ENCODE results near the gene LGALS3BP. TPM values are rescaled to one million over a fixed set of nuclear protein-coding genes. Genes with fewer than 3 reads are reported as not detected.

LGALS3BP gene
- total and polyA plus RNA-seq, 2 of the 13 experiments (the other 11 are each of a cell fraction or from before 2014, with no cell fraction given), result 137 to 332 TPM

DNA sequence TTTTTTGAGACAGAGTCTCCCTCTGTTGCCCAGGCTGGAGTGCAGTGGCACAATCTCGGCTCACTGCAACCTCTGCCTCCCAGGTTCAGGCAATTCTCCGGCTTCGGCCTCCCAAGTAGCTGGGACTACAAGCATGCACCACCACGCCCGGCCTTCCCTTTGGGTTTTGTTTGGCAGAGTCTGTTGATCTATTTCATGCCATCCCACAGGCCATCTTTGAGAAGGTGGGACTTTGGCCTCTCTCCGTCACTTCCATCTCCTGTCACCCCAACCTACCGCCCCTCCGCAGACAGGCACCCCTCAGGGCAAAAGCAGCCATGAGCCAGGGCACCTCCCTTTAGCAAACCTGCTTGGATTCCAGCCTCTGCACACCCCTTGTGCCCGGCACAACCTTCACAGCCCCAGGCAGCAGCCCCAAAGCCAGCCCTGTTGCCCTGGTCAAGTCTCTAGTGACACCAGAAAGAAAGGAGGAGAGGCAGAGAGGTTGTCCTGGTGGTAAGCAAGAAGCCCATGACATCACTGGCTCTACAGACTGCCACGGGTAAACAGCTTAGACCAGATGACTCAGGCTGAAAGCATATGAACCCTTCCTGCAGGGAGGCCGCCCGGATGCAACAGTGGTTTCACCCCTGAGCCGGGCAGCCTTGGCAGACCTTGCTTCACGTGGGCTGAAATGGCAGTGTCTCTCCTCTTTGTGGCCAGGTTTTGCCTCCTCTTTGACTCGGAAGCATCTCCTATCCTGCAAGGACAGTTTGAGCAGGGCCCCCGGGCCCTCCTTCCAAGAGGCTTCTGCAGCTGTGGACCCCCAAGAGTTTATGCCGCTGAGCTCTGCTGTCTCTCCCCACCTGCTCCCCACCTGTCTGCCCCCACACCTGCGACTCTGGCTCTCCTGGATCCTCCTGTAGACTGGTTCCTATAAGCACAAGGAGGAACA, 46.4 kb downstream of the LGALS3BP start (continued):
- no peak for TF ChIP-seq HMGA1 (CRISPR knock-in tag; conservative IDR thresholded peaks at IDR 0.05)
- no peak for TF ChIP-seq PLRG1 (conservative IDR thresholded peaks at IDR 0.05)
- TF ChIP-seq PATZ1 (CRISPR knock-in tag; IDR thresholded peaks at IDR 0.05), result no peak
- no peak for TF ChIP-seq IKZF4 (CRISPR knock-in tag; IDR thresholded peaks at IDR 0.05; ENCODE audit: borderline replicate concordance, low read depth, not compliant biosample characterization)
- TF ChIP-seq MBD4 (IDR thresholded peaks at IDR 0.05; ENCODE audit: borderline replicate concordance, low read length), result no peak
- TF ChIP-seq MEIS1 (CRISPR knock-in tag; IDR thresholded peaks at IDR 0.05; ENCODE audit: borderline replicate concordance), result peak; percentile 15; the same call in 1 of the 2 replicates
- no peak for TF ChIP-seq ZNF510 (CRISPR knock-in tag; IDR thresholded peaks at IDR 0.05; ENCODE audit: low read depth)
- no peak for TF ChIP-seq CBX5 (CRISPR knock-in tag; IDR thresholded peaks at IDR 0.05; ENCODE audit: borderline replicate concordance)
- peak; percentile 98 for TF ChIP-seq FOSL2 (CRISPR knock-in tag; IDR thresholded peaks at IDR 0.05)
- no peak for TF ChIP-seq EEA1 (CRISPR knock-in tag; IDR thresholded peaks at IDR 0.05; ENCODE audit: borderline replicate concordance)
- no peak for TF ChIP-seq ZNF34 (CRISPR knock-in tag; IDR thresholded peaks at IDR 0.05; ENCODE audit: borderline replicate concordance)
- 0 out of 2 replicates have a peak, but pooled peaks have one; percentile 30 for TF ChIP-seq NFE2L2 (IDR thresholded peaks at IDR 0.05; ENCODE audit: low read length)
- no peak for TF ChIP-seq ZNF446 (CRISPR knock-in tag; IDR thresholded peaks at IDR 0.05)
- no peak for TF ChIP-seq STAT5B (CRISPR knock-in tag; IDR thresholded peaks at IDR 0.05)
- no peak for TF ChIP-seq POLR2G (IDR thresholded peaks at IDR 0.05; ENCODE audit: low read depth, low read length)
- no peak for TF ChIP-seq ZNF567 (CRISPR knock-in tag; IDR thresholded peaks at IDR 0.05; ENCODE audit: borderline replicate concordance)
- TF ChIP-seq ATF7-NPFF (CRISPR knock-in tag; IDR thresholded peaks at IDR 0.05; ENCODE audit: low read depth), result no peak; the same call in 1 of the 2 replicates
- TF ChIP-seq U2AF2 (IDR thresholded peaks at IDR 0.05; ENCODE audit: low read depth, low read length), result no peak
- no peak for TF ChIP-seq TFDP2 (CRISPR knock-in tag; IDR thresholded peaks at IDR 0.05)
- 0 out of 2 replicates have a peak, but pooled peaks have one; percentile 40 for TF ChIP-seq ZNF550 (CRISPR knock-in tag; IDR thresholded peaks at IDR 0.05; ENCODE audit: borderline replicate concordance)
- TF ChIP-seq, protein P1, sequence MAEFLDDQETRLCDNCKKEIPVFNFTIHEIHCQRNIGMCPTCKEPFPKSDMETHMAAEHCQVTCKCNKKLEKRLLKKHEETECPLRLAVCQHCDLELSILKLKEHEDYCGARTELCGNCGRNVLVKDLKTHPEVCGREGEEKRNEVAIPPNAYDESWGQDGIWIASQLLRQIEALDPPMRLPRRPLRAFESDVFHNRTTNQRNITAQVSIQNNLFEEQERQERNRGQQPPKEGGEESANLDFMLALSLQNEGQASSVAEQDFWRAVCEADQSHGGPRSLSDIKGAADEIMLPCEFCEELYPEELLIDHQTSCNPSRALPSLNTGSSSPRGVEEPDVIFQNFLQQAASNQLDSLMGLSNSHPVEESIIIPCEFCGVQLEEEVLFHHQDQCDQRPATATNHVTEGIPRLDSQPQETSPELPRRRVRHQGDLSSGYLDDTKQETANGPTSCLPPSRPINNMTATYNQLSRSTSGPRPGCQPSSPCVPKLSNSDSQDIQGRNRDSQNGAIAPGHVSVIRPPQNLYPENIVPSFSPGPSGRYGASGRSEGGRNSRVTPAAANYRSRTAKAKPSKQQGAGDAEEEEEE (CRISPR knock-in tag; IDR thresholded peaks at IDR 0.05; ENCODE audit: borderline replicate concordance), result no peak
- TF ChIP-seq SRSF4 (IDR thresholded peaks at IDR 0.05; ENCODE audit: low read depth, low read length, poor library complexity, severe bottlenecking), result no peak
- TF ChIP-seq ZNF556 (CRISPR knock-in tag; IDR thresholded peaks at IDR 0.05; ENCODE audit: borderline replicate concordance), result no peak
- peak; percentile 61; the same call in 1 of the 2 replicates for TF ChIP-seq FOXP1 (IDR thresholded peaks at IDR 0.05)
- TF ChIP-seq FOXP1 (CRISPR knock-in tag; IDR thresholded peaks at IDR 0.05), result peak; percentile 90
- peak; percentile 27; the same call in 1 of the 2 replicates for TF ChIP-seq KDM4B (CRISPR knock-in tag; IDR thresholded peaks at IDR 0.05)

Measured in HepG2 (cell line).